ENCODE results near the gene SGTA. TPM values are rescaled to one million over a fixed set of nuclear protein-coding genes. Genes with fewer than 3 reads are reported as not detected.

The SGTA gene
- total RNA-seq, 4 donors from 2014 or later, result 32.7 to 50.4 (median 36.7) TPM

- no peak for TF ChIP-seq CTCF (IDR thresholded peaks at IDR 0.05)
- DNase-seq (ENCODE audit: low spot score) (no peak), ATAC-seq (ENCODE audit: low FRiP score) (no peak)
Observed at GRCh38 chr19:2736550-2737190, 46.4 kb downstream of the SGTA start.

GRCh38 chr19:2735374-2735773 lies 47.7 kb downstream of the SGTA start:
- no peak for DNase-seq (ENCODE audit: low spot score)
- no peak for ATAC-seq (ENCODE audit: low FRiP score)
- no peak for TF ChIP-seq CTCF (IDR thresholded peaks at IDR 0.05)

DNA sequence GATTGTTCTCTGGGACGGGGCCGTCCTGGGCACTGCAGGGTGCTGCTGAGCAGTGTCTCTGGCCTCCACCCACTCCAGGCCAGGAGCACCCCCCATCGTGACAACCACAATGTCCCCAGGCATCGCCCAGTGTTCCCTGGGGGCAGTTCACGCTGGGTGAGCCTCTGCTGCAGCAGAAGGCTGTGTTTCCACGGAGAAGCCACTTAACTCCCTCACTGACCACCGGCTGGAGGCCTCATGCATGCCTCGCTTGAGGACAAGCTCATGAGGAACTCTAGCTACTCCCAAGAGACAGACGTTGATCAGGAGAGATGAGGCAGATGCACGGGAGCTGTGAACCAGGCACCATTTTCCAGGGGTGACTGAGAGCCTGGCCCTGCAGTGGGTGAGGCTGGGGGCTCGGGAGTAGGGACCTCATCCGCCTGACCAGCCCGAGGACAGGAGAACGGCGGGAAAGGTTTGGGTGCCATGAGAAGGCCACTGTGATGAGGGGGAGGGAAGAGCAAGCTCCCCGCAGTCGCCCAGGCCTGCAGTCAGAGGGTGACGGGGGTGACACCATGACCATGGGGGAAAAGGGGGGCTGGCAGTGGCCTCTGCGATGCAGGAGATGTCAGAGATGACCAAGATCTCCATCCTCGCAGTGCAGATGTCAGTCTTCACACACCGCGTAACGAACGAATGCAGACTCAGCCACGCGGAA lies 48.3 kb downstream of the SGTA start:
- DNase-seq (ENCODE audit: low spot score) (no peak), ATAC-seq (ENCODE audit: low FRiP score) (no peak)
- no peak for TF ChIP-seq CTCF (IDR thresholded peaks at IDR 0.05)

GRCh38 chr19:2733930-2734588 lies 49.0 kb downstream of the SGTA start:
- no peak for DNase-seq (ENCODE audit: low spot score)
- no peak for TF ChIP-seq CTCF (IDR thresholded peaks at IDR 0.05)
- no peak for ATAC-seq (ENCODE audit: low FRiP score)

DNA sequence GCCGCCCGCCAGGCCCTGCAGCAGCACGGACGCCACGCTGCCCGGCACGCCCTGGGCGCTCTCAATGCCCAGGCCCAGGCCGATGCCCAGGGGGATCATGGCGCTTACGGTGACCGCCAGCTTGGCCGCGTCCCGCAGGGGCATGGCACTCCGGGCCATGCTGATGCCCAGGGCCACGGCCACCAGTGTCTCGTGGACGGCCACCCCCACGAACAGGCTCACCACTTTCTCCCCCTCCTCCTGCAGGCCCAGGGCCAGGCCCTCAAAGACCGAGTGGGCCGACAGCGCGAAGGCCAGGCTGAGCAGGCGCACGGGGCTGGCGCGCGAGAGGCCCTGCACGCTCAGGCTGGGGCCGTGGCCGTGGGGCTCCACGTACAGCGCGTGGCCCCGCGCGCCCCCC lies 50.2 kb downstream of the SGTA start:
- TF ChIP-seq CTCF (IDR thresholded peaks at IDR 0.05), result no peak

DNA sequence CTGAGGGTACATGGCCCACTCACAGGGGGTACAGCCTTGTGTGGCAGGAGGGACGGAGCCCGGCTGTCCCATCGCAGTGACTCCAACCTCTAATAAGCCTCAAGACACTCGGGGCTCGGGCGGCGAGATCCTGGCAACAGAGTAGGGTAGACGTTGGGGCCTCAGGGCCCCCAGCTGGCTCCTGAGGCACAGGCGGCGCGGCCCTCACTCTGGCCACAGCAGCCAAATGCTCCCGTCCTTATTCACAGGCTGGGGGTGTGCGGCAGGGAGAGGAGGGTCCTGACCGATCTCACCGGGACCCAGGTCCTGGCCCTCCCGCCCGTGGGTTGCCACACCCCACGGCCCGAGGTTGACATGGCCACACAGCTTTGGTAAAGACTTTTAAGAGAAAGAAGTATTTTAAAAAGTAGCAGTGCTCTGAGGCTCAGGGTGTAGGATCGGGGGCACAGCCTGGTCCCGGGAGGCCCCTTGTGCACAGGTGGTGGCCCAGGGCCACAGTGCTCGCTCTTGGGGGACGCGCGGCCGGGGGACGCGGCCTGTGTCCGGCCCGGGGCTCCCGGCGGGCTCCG lies 50.8 kb downstream of the SGTA start:
- no peak for TF ChIP-seq CTCF (IDR thresholded peaks at IDR 0.05)
- DNase-seq (ENCODE audit: low spot score), result no peak

More for the DNA sequence above, 50.2 kb downstream of the SGTA start:
- DNase-seq (ENCODE audit: low spot score) (no peak), ATAC-seq (ENCODE audit: low FRiP score) (no peak)

More for the DNA sequence above, 50.8 kb downstream of the SGTA start:
- no peak for ATAC-seq (ENCODE audit: low FRiP score)
